ENCODE results near the gene DARS1. TPM values are rescaled to one million over a fixed set of nuclear protein-coding genes. Genes with fewer than 3 reads are reported as not detected.
A peak's percentile ranks its signal among the peaks of the same experiment; 100 is the strongest.

Gene DARS1
- total RNA-seq, 4 donors from 2014 or later = 43.7 to 56.7 (median 50.3) TPM

DNA sequence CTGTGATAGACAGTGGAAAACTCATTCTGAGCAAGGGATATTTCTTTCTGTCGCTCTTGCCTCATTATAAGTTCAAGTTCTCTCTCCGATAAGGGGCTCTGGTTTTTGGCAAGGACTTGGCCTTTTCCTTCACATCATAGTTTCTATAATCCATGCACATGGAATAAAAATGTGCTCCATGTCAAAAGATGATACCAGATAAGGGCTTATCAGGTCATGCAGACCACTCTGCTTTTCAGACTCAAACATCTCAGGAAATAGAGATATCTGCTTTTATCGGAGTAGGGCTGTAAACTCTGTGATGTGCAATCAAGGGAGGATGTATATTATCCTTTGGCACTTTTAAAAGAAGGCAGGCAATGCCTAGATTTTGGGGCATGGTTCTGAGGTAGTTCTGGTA is 45.0 kb upstream of the DARS1 start:
- Histone ChIP-seq H3K4me3 (no peak overlapping the region), H3K4me1 (peaks cover 0 to 6% (median 0%) of the 10 kb centered on the region in 4 donors), H3K27ac (no peak overlapping the region), H3K36me3 (no peaks in the 10 kb centered on the region), H3K9me3 (no peaks in the 10 kb centered on the region), H3K27me3 (no peaks in the 10 kb centered on the region)
- no peak for DNase-seq (ENCODE audit: low spot score in 2 of 2)
- 70 to 86% methylated on average over 3 of the region's 3 CpGs for WGBS, 2 donors
- TF ChIP-seq, protein P1, sequence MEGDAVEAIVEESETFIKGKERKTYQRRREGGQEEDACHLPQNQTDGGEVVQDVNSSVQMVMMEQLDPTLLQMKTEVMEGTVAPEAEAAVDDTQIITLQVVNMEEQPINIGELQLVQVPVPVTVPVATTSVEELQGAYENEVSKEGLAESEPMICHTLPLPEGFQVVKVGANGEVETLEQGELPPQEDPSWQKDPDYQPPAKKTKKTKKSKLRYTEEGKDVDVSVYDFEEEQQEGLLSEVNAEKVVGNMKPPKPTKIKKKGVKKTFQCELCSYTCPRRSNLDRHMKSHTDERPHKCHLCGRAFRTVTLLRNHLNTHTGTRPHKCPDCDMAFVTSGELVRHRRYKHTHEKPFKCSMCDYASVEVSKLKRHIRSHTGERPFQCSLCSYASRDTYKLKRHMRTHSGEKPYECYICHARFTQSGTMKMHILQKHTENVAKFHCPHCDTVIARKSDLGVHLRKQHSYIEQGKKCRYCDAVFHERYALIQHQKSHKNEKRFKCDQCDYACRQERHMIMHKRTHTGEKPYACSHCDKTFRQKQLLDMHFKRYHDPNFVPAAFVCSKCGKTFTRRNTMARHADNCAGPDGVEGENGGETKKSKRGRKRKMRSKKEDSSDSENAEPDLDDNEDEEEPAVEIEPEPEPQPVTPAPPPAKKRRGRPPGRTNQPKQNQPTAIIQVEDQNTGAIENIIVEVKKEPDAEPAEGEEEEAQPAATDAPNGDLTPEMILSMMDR (IDR thresholded peaks at IDR 0.05) = no peak
- TF ChIP-seq EP300 (IDR thresholded peaks at IDR 0.05) (no peak), POLR2A (IDR thresholded peaks at IDR 0.05) (no peak)

DNA sequence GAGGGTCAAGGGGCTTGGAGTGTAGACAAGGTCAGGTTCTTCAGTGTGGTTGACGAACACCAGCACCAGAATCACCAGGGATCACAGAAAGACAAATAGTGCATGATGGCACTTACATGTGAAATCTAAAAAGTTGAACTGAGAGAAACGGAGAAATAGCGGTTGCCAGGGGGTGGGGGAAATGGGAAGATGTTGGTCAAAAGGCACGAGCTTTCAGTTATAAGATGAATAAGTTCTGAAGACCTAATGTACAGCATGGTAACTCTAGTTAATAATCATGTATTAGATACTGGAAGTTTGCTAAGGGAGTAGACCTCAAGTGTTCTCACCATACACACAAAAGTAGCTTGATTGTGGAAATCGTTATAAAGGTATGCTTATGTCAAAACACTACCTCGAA is 43.7 kb upstream of the DARS1 start:
- Histone ChIP-seq H3K9me3 (no peaks in the 10 kb centered on the region), H3K36me3 (no peaks in the 10 kb centered on the region), H3K27me3 (no peaks in the 10 kb centered on the region), H3K4me3 (no peak overlapping the region), H3K27ac (no peak overlapping the region), H3K4me1 (peaks cover 0 to 7% (median 0%) of the 10 kb centered on the region in 4 donors)
- TF ChIP-seq EP300 (IDR thresholded peaks at IDR 0.05) = no peak
- 90 to 93% methylated on average over 6 of the region's 6 CpGs for WGBS, 2 donors
- DNase-seq (ENCODE audit: low spot score in 2 of 2) = no peak

DNA sequence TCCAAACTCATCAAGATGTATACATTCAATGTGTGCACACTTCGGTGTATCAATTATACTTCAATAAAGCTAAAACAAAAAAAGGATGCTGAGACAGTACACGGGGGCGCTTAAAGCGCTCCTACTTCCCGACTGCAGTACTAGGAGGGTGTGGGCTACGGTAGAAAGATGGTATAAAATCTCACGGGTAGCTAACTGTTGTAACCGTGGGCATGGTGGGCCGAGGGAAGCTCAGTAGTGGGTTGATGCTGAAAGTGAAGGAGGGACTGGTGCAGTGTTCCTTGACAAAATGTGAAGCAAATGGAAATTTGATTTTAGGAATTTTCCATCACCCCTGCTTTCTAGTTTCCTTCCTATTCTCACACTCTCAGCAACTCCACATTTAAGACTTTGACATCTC is 42.6 kb upstream of the DARS1 start:
- H3K4me1 ChIP-seq = peaks cover 0 to 7% (median 0%) of the 10 kb centered on the region in 4 donors
- H3K27ac ChIP-seq = no peak overlapping the region
- no peak overlapping the region for H3K4me3 ChIP-seq
- TF ChIP-seq, protein P1 (IDR thresholded peaks at IDR 0.05) = no peak
- TF ChIP-seq POLR2A (IDR thresholded peaks at IDR 0.05) (no peak), EP300 (IDR thresholded peaks at IDR 0.05) (no peak)
- no peaks in the 10 kb centered on the region for H3K9me3 ChIP-seq
- WGBS, 2 donors = 94 to 97% methylated on average over 9 of the region's 9 CpGs
- no peaks in the 10 kb centered on the region for H3K27me3 ChIP-seq
- H3K36me3 ChIP-seq = no peaks in the 10 kb centered on the region
- DNase-seq (ENCODE audit: low spot score in 2 of 2) = no peak

DNA sequence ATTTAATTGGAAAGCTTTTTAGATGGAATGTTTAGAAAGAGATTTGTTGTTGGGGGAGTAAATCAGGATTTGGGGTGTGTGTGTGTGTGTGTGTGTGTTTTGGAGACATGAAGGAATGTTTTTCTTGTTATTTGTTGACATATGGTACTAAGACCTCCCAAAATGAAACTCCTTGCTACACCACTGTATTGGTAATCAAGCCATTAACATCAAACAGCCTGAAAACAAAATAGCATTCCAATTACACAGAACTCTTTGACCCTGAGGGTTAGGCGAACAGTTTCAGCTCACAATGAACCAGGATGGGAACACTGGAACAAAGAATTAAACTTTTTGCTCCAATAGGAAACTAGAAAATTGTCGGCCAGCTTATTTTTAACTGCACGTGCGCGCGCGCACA is 41.7 kb upstream of the DARS1 start:
- Histone ChIP-seq H3K9me3 (no peaks in the 10 kb centered on the region), H3K4me1 (peaks cover 0 to 7% (median 0%) of the 10 kb centered on the region in 4 donors), H3K36me3 (no peaks in the 10 kb centered on the region), H3K4me3 (no peak overlapping the region), H3K27me3 (no peaks in the 10 kb centered on the region), H3K27ac (no peak overlapping the region)
- TF ChIP-seq EP300 (IDR thresholded peaks at IDR 0.05) (no peak), POLR2A (IDR thresholded peaks at IDR 0.05) (no peak)
- TF ChIP-seq, protein P1 (IDR thresholded peaks at IDR 0.05) = no peak
- 58 to 60% methylated on average over 7 of the region's 7 CpGs for WGBS, 2 donors
- no peak for DNase-seq (ENCODE audit: low spot score in 2 of 2)

DNA sequence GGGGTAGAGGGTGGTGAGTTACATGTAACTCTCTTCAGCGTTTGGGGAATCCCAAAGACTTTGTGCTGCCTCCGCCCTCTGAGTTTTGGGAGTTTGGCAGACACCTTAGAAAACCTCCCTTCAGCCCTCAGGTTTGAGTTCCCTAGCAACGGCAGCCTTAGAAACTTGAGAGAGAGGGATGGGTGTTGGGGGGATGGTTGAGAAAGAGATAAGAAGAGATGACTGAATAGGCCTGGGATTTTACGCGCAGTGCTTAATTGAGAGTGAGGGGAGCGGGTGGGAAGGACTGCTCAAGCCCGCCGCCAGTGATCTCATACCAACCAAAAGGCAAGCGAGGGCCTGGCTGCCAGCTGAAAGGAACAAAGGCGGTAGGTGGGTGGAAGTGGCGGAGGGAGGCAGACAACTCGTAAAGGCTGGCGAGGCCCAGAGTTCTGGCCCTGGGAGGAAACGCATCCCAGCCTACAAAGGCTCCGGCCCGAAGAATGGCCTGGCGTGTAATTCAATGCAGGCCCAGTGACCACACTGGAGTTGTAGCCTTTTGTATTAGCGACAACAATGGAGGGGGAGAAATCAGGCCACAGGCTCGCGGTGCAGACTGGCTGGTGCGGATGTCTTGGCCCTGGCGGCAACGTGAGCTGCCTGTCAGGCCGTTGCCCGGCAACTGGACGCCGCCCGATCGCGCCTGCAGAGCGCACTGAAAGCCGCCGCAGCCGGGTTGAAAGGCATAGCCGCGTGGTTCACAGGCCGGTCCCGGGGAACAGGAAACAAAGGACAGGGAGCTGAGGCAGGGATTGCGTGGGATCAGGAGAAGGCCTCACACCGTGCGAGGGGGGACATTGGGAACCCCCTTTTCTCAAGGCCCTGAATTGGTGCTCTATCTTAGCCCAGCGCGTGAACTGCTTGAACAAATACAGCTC is 39.9 kb upstream of the DARS1 start:
- TF ChIP-seq, protein P1 (IDR thresholded peaks at IDR 0.05) = no peak
- TF ChIP-seq POLR2A (IDR thresholded peaks at IDR 0.05) (no peak), EP300 (IDR thresholded peaks at IDR 0.05) (no peak)
- no peak overlapping the region for H3K27ac ChIP-seq
- peak overlapping the region in 1 of 4 donors; percentile 20 for H3K4me3 ChIP-seq
- peaks cover 0 to 7% (median 0%) of the 10 kb centered on the region in 4 donors for H3K4me1 ChIP-seq
- no peak for DNase-seq (ENCODE audit: low spot score in 2 of 2)
- no peaks in the 10 kb centered on the region for H3K27me3 ChIP-seq
- no peaks in the 10 kb centered on the region for H3K9me3 ChIP-seq
- WGBS, 2 donors = 41 to 48% methylated on average over 28 to 36 of the region's 43 CpGs
- no peaks in the 10 kb centered on the region for H3K36me3 ChIP-seq

Measured in tibial nerve (tissue), 4 donors.